OCI-LY1 (cell line): Measurements from ENCODE around the gene ZSCAN5B.
"Not testable (repeated sequence)": the region's sequence is repeated elsewhere in the genome, so short reads cannot be mapped to it uniquely, and the experiment has no call there.

Experiments used
- CTCF ChIP-seq: fragments of 200-600 bp; sonication (generic), shearing (Covaris generic); IDR thresholded peaks from 2 replicates; pipeline ENCODE4 v1.5.1; 2017; ENCODE audit warnings: mild to moderate bottlenecking, antibody characterized with exemption, low read length, moderate library complexity, mixed read lengths
- EZH2 ChIP-seq: fragments of 200-600 bp; sonication (generic), shearing (Covaris generic); IDR thresholded peaks from 2 replicates; pipeline ENCODE4 v1.8.0; 2017; ENCODE audit warnings: borderline replicate concordance, mixed run types, mild to moderate bottlenecking, antibody characterized with exemption, low read length, moderate library complexity, mixed read lengths

- TF ChIP-seq CTCF, EZH2: not testable (repeated sequence)
Measured at GRCh38 chr19:56197646-56198045, at the start of gene ZSCAN5B.
